C4-2B (cell line): ENCODE data around the gene CHST10.

Experiments
- ZFX ChIP-seq: fragments of 450-650 bp; IDR thresholded peaks from 2 replicates; pipeline ENCODE4 v1.6.1; 2017
- TF ChIP-seq, protein P1 (sequence below): fragments of 450-650 bp; conservative IDR thresholded peaks from 2 replicates; pipeline ENCODE4 v1.5.1; 2017; ENCODE audit warnings: mild to moderate bottlenecking

DNA sequence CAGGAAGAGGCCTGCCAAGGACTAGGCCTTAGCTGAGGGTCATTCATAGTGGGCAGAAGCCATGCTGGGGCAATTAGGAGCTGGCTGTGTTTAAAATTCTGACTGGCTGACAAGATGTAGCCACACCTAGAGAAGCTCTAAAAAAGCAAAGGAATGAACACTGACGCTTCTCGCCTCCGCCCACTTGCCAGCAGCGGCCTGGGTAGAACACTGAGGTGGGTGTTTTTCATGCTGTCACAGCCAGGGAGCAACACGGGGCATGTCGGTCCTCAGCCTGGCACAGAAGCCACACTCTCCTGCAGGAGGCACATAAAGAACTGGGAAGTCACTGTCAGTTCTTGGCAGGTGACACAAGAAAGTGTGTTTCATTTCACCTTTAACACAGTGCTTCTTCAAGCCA, 10.4 kb downstream of the CHST10 start:
- TF ChIP-seq, protein P1, sequence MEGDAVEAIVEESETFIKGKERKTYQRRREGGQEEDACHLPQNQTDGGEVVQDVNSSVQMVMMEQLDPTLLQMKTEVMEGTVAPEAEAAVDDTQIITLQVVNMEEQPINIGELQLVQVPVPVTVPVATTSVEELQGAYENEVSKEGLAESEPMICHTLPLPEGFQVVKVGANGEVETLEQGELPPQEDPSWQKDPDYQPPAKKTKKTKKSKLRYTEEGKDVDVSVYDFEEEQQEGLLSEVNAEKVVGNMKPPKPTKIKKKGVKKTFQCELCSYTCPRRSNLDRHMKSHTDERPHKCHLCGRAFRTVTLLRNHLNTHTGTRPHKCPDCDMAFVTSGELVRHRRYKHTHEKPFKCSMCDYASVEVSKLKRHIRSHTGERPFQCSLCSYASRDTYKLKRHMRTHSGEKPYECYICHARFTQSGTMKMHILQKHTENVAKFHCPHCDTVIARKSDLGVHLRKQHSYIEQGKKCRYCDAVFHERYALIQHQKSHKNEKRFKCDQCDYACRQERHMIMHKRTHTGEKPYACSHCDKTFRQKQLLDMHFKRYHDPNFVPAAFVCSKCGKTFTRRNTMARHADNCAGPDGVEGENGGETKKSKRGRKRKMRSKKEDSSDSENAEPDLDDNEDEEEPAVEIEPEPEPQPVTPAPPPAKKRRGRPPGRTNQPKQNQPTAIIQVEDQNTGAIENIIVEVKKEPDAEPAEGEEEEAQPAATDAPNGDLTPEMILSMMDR, result no peak
- TF ChIP-seq ZFX, result no peak
